Neural cell (in vitro differentiated cells): ENCODE results near the gene EFHB.

Experiments
- EP300 ChIP-seq: fragments of 450-650 bp; conservative IDR thresholded peaks from 2 replicates; pipeline ENCODE4 v1.6.1; 2014; ENCODE audit warnings: antibody characterized with exemption, mild to moderate bottlenecking, moderate library complexity; ENCODE audit not compliant: poor library complexity, severe bottlenecking
- POLR2AphosphoS5 ChIP-seq: IDR thresholded peaks from 2 replicates; pipeline ENCODE4 v1.6.1; 2012
- TAF1 ChIP-seq: IDR thresholded peaks from 2 replicates; pipeline ENCODE4 v1.6.1; 2012; ENCODE audit warnings: low read depth
- TF ChIP-seq, protein P1 (sequence below): fragments of 450-650 bp; IDR thresholded peaks from 2 replicates; pipeline ENCODE4 v1.5.1; 2014; ENCODE audit warnings: antibody characterized with exemption, mild to moderate bottlenecking, moderate library complexity; ENCODE audit not compliant: poor library complexity, severe bottlenecking

DNA sequence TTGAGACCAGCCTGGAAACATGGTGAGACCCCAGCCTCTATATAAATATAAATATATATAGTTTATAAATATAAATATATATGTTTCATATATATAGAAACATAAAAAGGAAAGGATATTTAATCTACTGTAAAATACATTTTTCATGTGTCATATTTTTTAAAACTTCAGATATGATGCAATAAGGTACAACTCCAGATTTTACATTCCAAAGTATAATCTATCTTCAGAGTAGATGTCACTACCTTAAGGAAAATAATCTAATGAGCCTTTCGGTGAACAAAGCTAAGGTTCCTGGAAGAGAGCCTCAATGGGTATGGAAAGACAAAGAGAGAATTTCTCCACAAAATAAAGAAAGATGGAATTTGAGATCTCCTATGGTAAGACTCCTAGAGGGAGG is 16.9 kb downstream of the EFHB start:
- TF ChIP-seq, protein P1, sequence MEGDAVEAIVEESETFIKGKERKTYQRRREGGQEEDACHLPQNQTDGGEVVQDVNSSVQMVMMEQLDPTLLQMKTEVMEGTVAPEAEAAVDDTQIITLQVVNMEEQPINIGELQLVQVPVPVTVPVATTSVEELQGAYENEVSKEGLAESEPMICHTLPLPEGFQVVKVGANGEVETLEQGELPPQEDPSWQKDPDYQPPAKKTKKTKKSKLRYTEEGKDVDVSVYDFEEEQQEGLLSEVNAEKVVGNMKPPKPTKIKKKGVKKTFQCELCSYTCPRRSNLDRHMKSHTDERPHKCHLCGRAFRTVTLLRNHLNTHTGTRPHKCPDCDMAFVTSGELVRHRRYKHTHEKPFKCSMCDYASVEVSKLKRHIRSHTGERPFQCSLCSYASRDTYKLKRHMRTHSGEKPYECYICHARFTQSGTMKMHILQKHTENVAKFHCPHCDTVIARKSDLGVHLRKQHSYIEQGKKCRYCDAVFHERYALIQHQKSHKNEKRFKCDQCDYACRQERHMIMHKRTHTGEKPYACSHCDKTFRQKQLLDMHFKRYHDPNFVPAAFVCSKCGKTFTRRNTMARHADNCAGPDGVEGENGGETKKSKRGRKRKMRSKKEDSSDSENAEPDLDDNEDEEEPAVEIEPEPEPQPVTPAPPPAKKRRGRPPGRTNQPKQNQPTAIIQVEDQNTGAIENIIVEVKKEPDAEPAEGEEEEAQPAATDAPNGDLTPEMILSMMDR: no peak
- TF ChIP-seq EP300 (no peak), POLR2AphosphoS5 (no peak), TAF1 (no peak)
